ENCODE data around the gene GPR34.
"Not testable (repeated sequence)": the region's sequence is repeated elsewhere in the genome, so short reads cannot be mapped to it uniquely, and the experiment has no call there.

The GPR34 gene, protein sequence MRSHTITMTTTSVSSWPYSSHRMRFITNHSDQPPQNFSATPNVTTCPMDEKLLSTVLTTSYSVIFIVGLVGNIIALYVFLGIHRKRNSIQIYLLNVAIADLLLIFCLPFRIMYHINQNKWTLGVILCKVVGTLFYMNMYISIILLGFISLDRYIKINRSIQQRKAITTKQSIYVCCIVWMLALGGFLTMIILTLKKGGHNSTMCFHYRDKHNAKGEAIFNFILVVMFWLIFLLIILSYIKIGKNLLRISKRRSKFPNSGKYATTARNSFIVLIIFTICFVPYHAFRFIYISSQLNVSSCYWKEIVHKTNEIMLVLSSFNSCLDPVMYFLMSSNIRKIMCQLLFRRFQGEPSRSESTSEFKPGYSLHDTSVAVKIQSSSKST

DNA sequence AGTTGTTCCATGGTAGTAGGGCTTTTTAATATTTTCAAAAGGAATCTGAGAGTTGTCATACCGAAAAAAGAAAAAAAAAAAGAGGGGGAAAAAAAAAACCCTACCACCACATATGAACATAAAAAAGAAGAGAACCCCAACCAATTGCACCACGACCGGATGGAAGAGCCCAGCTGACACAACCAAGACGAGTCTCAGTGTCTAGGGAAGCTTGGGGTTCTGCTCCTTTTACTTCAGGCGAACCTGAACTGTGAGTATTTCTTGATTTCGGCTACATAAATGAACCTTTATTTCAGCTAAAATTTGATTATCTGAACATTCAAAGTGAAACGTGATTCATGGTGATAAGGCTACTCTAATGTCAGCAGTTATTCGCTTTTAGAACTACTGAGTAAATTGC lies at the start of gene GPR34:
TSS of gene GPR34 (plus strand) at position 139 of the 400 bp plus-strand sequence. CDS start 6,661 bp downstream, outside the sequence.
- no peak for DNase-seq

- not testable (repeated sequence) for DNase-seq
Measured at GRCh38 chrX:41646201-41646600, 42.6 kb upstream of the GPR34 start.

GRCh38 chrX:41653125-41653524 lies 35.6 kb upstream of the GPR34 start:
- DNase-seq: no peak

GRCh38 chrX:41655101-41655500 lies 33.7 kb upstream of the GPR34 start:
- DNase-seq: no peak

DNA sequence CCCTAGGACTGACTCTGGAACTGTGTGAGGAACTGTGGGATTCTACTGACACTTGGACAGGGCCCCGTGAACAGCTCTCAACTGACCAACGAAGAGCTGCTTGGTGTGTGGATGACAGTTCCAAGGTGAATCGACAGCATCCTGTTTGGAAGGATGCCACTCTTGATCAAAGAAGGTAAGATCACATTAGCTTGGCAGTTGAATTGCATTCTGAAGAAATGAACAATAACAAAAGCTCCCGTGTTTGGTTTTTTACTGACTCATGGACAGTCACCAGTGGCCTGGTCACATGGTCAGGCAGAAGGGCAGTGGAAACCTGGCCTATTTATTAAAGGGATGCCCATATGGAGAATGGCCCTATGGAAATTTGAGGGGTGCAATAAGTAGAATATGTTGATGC lies 33.1 kb upstream of the GPR34 start:
- DNase-seq: no peak

DNA sequence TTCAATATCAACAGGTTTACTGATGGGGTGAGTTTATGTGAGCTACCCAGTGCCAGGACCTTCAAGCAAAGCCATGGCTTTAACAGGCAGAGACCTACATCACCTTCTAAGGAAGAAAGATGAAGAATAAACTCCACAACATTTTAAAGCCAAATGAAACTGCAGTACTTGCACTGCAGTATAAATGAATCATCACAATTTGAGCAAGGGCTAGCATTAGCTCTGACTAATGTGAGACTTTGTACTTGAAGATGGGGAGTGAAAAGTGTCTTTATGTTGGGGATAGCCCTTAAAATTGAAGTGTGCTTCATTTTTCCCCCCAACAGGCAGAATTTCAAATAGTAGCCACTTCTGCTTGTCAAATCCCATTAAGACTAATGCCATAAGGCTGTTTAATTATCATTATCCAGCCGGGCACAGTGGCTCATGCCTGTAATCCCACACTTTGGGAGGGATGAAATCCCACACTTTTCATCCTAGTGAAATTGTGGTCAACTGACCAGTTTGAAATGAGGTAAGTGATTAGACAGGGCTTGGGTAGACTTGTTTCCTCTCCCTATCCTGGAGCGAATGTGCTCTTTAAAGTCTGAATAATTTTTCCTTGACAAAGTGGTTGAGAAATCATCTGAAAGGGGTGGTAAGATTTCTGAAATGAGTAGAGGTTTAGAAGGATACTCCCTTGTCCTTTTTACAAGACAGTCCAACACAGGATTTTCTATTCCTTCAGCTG lies 27.2 kb upstream of the GPR34 start:
- DNase-seq: no peak

- DNase-seq: no peak
Measured at GRCh38 chrX:41664375-41664901, 24.3 kb upstream of the GPR34 start.

DNA sequence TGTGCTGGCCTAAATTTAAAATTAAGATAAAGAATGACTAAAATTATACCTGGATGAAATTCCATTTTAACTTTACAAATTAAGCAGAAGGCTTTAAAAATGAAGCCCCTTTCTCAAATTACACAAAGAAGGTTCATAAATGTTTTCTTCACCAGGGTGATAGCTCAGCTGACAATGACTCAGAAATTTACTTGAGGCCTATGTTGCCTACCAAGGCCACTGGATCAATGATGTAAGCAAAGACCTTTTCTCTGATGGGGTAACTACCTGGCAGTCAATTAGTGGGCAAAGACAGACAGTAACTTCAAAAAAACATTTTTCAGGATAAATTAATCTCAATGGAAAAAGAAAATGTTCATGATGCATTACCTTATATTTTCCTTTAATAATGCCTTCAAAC lies 23.9 kb upstream of the GPR34 start:
- no peak for DNase-seq

GRCh38 chrX:41665686-41666085 lies 23.1 kb upstream of the GPR34 start:
- DNase-seq: no peak

DNA sequence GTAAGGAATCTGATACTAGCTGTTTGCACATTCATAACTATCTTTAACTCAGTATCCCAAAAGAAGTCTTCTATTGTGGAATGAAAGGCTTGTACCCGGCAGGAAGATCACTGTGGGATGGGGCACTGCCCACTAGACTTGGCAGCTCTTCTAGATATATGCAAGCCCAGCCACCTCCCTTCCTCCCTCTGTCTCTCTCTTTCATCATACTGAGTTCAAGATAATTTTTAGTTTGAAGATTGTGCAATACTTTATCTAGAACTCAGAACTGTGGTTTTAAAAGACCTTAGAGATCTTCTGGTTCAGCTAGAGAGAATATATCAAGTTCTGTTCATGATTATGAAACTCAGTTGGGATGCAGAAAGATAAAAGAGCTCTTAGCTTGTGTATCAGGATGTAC lies 22.5 kb upstream of the GPR34 start:
- no peak for DNase-seq

GRCh38 chrX:41667631-41668030 lies 21.1 kb upstream of the GPR34 start:
- DNase-seq: no peak

DNA sequence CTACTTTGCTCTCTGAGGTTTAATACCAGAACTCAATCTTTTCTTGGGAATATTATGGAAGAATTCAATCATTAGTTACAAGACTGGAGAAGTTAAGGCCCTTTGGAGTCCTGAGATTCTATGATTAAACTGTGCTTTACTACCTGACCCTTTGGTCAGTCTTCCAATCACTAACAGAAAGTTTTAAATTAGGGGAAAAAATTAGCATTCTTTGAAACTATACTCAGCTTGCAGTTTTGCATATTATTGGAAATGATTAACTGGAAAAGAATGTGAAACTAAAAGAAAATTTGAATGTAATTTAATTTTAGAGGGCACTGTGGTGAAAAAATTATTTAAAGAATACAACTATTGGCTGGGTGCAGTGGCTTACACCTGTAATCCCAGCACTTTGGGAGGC lies 18.7 kb upstream of the GPR34 start:
- DNase-seq: no peak

DNA sequence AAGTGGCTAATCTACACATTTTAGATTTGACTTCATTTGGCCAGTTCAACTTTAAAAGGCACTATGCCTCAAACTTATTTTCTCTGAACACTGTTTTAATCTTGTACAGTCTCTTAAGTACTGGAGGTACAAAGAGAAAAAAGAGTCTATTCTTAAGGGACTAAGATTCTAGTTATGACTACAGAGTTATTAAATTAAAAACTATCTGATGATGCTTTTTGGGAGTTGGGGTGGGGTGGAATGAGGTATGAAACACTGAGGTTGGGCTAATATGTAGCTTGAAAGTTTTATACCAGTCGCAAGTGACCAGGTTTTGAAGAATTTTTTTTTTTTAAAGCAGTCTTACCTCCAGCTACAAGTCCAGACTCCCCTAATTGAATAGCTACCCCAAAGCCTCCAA lies 17.7 kb upstream of the GPR34 start:
- no peak for DNase-seq

GRCh38 chrX:41672643-41673042 lies 16.1 kb upstream of the GPR34 start:
- DNase-seq: no peak

DNA sequence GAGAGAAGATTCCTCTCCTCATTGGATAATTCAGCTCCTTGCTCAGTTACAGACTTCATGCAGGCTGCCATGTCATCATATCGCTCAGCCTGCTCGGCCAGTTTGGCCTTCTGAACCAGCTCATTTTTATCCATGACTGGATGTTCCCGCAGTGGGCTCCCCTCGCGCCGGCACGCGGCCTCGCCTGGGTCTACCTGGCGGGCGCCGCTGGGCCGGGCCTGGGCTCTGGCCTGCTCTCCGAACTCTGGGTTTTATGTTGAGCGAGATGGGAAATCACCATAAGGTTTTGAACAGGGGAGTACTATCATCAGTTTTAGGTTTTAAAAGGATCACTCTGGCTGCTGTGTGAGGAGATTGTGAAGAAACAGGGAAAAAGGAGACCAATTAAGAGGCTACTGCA lies 12.4 kb upstream of the GPR34 start:
- not testable (repeated sequence) for DNase-seq

DNA sequence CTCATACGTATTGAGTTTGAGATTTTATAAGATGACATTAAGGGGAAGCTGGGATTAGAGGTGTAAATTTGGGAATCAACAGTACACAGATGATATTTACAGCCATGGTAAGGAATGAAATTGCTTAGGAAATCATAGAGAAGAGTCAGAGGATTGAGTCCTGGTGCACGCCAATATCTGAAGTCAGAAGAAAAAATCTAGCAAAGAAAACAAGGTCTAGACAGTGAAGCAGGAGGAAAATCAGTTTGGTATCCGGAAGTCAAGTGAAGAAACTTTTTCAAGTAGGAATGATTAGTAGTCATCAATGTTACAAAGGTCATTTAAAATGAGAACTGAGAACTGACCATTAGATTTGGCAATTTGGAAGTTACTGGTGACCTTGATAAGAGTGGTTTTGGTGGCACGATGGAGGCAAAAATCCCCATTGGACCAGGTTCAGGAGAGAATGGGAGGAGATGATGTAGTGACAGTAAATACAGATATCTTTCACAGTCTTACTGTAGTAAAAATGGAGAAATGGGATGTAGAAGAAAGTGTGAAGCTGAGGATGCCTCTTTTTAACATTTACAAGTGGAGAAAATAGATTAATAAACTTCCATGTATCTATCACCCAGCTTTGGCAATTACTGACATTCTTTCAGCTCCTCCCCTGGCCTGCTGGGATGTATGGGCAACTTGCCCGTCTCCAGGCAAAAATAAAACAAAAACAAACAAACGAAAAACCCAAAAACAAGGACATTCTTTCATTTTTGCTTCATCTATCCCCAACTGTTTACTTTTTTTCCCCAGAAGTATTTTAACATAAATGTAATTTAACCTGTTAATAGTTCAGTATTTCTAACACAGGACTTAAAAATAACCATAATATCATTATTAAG lies 11.4 kb upstream of the GPR34 start:
- DNase-seq: no peak

DNA sequence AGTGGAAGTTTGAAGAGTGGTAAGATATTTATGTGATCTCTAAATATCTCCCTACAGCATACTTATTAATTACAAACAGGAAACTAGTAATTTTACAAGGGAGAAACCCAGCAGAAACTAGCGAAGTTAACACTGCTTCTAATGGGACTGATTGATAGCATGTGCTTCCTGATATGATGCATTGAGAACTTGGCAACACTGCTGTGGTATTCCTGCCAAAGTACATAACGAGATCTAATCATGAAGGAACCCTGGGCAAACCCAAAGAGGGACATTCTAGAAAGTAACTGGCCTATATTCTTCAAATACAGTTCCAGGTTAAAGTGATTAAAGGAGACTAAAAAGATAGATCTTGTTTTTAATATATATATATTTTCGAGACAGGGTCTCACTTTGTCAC lies 4.6 kb upstream of the GPR34 start:
- DNase-seq: no peak

GRCh38 chrX:41684940-41685339 lies 3.8 kb upstream of the GPR34 start:
- no peak for DNase-seq

GRCh38 chrX:41686788-41687187 lies 2.0 kb upstream of the GPR34 start:
- DNase-seq: no peak

GRCh38 chrX:41688156-41688555 lies 617 bp upstream of the GPR34 start:
- DNase-seq: no peak

- no peak for DNase-seq
Measured at GRCh38 chrX:41689711-41690110, 938 bp downstream of the GPR34 start.

GRCh38 chrX:41692162-41692749 lies 3.5 kb downstream of the GPR34 start:
- DNase-seq: no peak

GRCh38 chrX:41693024-41693423 lies 4.3 kb downstream of the GPR34 start:
- DNase-seq: no peak
